WERI-Rb-1 (cell line): ENCODE results near the gene NR1H4.

Experiments
- DNase-seq: peaks from one replicate; pipeline ENCODE4 v3.0.0-alpha.2; 2020
- H3K27ac ChIP-seq: fragments of 250-450 bp; sonication (Bioruptor Pico); 2 replicates; pipeline ENCODE4 v1.5.1; 2020; ENCODE audit warnings: mild to moderate bottlenecking, moderate library complexity
- H3K27me3 ChIP-seq: fragments of 250-450 bp; sonication (Bioruptor Pico); 2 replicates; pipeline ENCODE4 v1.5.1; 2021; ENCODE audit warnings: mild to moderate bottlenecking, low read depth, moderate library complexity; ENCODE audit not compliant: insufficient read depth, severe bottlenecking
- H3K36me3 ChIP-seq: fragments of 250-450 bp; sonication (Bioruptor Pico); 2 replicates; pipeline ENCODE4 v1.5.1; 2020; ENCODE audit warnings: mild to moderate bottlenecking, moderate library complexity
- H3K4me3 ChIP-seq: 2 replicates; pipeline ENCODE4 v1.5.1; 2011; ENCODE audit warnings: low read depth, mild to moderate bottlenecking, control low read depth, low read length
- H3K9me3 ChIP-seq: fragments of 250-450 bp; sonication (Bioruptor Pico); 2 replicates; pipeline ENCODE4 v1.5.1; 2021; ENCODE audit warnings: mild to moderate bottlenecking, moderate library complexity; ENCODE audit not compliant: severe bottlenecking
- TF ChIP-seq, protein P1 (sequence below): IDR thresholded peaks from 2 replicates; pipeline ENCODE4 v1.5.1; 2011; ENCODE audit warnings: low read depth, mild to moderate bottlenecking, control low read depth, inconsistent platforms, low read length

Gene NR1H4

DNA sequence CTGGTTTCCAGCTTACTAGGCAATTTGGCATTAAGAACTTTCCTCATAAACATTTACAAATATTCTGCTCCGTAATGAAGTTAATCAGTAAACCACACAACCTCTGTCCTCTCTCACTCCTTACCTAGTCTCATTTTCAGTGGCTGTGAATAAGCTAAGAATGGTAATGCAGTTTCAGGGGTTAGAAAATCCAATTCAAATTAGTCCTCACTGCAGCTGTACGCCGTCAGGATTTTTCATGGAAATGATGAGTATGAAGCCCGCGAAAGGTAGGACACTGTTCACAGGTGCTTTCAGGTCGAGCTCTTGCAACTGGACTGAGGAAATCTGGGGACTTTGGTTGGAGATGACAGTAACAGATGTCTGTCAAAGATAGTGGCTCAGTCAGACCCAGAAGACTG is 29.6 kb downstream of the NR1H4 start:
- Histone ChIP-seq H3K4me3 (no peak overlapping the region), H3K27me3 (no peaks in the 10 kb centered on the region), H3K36me3 (no peaks in the 10 kb centered on the region), H3K27ac (no peak overlapping the region), H3K9me3 (no peaks in the 10 kb centered on the region)
- TF ChIP-seq, protein P1, sequence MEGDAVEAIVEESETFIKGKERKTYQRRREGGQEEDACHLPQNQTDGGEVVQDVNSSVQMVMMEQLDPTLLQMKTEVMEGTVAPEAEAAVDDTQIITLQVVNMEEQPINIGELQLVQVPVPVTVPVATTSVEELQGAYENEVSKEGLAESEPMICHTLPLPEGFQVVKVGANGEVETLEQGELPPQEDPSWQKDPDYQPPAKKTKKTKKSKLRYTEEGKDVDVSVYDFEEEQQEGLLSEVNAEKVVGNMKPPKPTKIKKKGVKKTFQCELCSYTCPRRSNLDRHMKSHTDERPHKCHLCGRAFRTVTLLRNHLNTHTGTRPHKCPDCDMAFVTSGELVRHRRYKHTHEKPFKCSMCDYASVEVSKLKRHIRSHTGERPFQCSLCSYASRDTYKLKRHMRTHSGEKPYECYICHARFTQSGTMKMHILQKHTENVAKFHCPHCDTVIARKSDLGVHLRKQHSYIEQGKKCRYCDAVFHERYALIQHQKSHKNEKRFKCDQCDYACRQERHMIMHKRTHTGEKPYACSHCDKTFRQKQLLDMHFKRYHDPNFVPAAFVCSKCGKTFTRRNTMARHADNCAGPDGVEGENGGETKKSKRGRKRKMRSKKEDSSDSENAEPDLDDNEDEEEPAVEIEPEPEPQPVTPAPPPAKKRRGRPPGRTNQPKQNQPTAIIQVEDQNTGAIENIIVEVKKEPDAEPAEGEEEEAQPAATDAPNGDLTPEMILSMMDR, result no peak
- no peak for DNase-seq

DNA sequence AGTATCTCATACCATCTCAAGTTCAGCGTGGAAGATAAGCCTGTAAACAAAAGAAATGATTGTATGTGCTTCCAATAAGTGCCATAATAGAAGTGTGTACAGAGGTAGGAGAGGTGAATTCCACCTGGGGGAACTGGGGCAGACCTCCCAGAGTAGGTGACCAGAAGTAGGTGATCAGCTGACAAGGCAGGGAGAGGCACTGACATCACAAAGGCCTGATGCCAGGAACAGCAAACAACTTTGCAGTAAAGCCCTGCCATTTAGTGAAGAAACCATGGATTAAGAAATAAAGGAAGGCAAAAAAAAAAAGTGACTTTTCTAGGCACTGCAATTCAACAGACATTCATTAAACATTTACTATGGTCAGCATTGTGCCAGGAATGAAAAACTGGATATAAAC is 31.1 kb downstream of the NR1H4 start:
- H3K27me3 ChIP-seq, result no peaks in the 10 kb centered on the region
- no peak overlapping the region for H3K4me3 ChIP-seq
- no peak for DNase-seq
- TF ChIP-seq, protein P1, result no peak
- H3K9me3 ChIP-seq, result no peaks in the 10 kb centered on the region
- H3K27ac ChIP-seq, result no peak overlapping the region
- no peaks in the 10 kb centered on the region for H3K36me3 ChIP-seq

DNA sequence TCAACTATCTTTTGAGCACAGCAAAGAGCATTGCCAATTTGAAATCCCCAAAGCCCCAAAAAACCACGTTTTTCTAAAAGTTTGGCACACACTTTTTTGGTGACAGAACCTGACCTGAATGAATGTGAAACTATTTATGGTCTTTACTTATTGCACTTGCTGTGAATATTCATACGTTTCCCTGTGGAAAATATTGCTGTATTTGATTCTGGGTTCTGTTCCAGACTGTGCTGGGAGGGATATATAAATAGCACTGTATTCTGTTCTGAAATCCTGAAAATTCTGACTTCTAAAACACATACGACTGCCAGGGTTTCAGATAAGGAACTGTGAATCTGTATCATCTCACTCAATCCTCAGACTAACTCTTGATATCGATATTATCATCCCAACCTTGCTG is 35.1 kb downstream of the NR1H4 start:
- DNase-seq, result no peak
- Histone ChIP-seq H3K4me3 (no peak overlapping the region), H3K36me3 (no peaks in the 10 kb centered on the region), H3K9me3 (no peaks in the 10 kb centered on the region), H3K27ac (no peak overlapping the region), H3K27me3 (no peaks in the 10 kb centered on the region)
- TF ChIP-seq, protein P1, result no peak

GRCh38 chr12:100512692-100513091 is 39.0 kb downstream of the NR1H4 start:
- H3K36me3 ChIP-seq, result no peaks in the 10 kb centered on the region
- no peak overlapping the region for H3K4me3 ChIP-seq
- no peak overlapping the region for H3K27ac ChIP-seq
- TF ChIP-seq, protein P1, result no peak
- no peaks in the 10 kb centered on the region for H3K27me3 ChIP-seq
- DNase-seq, result no peak
- H3K9me3 ChIP-seq, result no peaks in the 10 kb centered on the region

DNA sequence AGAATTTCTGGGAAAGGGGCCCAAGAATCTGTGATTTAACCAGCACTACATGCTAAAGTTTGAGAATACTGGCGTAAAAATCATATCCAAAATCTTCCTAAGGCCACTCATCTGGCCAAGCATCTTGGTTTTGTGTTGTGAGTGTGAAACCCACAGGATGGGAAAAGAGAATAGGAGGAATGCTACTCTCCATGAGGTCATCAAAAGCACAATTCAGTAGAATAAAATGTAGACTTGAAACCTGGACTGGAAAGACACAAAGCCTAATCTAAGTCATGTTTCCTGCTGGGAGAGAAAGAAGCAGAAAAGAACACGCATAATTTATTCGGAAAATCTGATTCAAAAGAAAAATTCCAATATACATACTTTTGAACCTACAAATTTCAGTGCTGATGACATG is 42.3 kb downstream of the NR1H4 start:
- H3K4me3 ChIP-seq, result no peak overlapping the region
- H3K27ac ChIP-seq, result no peak overlapping the region
- no peak for DNase-seq
- TF ChIP-seq, protein P1, result no peak
- no peaks in the 10 kb centered on the region for H3K27me3 ChIP-seq
- no peaks in the 10 kb centered on the region for H3K9me3 ChIP-seq
- H3K36me3 ChIP-seq, result no peaks in the 10 kb centered on the region

DNA sequence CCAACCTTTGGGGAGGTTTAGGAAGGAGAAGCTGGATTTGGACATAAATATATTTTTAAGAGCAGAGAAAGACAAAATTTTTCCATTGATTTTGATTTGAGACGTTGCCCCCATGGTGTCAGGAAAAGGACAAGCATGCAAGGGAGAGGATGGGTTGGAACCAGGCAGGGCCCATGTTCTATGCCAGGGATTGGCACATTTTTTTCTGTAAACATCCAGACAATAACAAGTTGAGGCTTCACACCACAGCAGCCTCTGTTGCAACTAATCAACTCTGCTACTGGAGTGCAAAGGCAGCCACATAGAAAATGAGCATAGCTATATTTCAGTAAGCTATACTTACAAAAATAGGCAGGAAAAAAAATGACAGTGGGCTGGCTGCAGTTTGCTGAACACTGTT is 44.7 kb downstream of the NR1H4 start:
- no peaks in the 10 kb centered on the region for H3K36me3 ChIP-seq

More for the DNA sequence above, 44.7 kb downstream of the NR1H4 start:
- TF ChIP-seq, protein P1, result no peak
- H3K4me3 ChIP-seq, result no peak overlapping the region
- no peak for DNase-seq
- H3K27ac ChIP-seq, result no peak overlapping the region
- H3K27me3 ChIP-seq, result no peaks in the 10 kb centered on the region
- no peaks in the 10 kb centered on the region for H3K9me3 ChIP-seq
